AG09319 (cell line): Measurements from ENCODE around the gene FBXL16.
"Not testable (repeated sequence)": the region's sequence is repeated elsewhere in the genome, so short reads cannot be mapped to it uniquely, and the experiment has no call there.

Experiments
- DNase-seq: peaks from one replicate; pipeline ENCODE4 v3.0.0-alpha.2; 2010; ENCODE audit warnings: low read depth; ENCODE audit errors: extremely low read depth
- TF ChIP-seq, protein P1 (sequence below): IDR thresholded peaks from 2 replicates; pipeline ENCODE4 v1.5.1; 2011; ENCODE audit warnings: low read depth, mild to moderate bottlenecking, inconsistent platforms, low read length, moderate library complexity

Gene FBXL16, protein sequence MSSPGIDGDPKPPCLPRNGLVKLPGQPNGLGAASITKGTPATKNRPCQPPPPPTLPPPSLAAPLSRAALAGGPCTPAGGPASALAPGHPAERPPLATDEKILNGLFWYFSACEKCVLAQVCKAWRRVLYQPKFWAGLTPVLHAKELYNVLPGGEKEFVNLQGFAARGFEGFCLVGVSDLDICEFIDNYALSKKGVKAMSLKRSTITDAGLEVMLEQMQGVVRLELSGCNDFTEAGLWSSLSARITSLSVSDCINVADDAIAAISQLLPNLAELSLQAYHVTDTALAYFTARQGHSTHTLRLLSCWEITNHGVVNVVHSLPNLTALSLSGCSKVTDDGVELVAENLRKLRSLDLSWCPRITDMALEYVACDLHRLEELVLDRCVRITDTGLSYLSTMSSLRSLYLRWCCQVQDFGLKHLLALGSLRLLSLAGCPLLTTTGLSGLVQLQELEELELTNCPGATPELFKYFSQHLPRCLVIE

DNA sequence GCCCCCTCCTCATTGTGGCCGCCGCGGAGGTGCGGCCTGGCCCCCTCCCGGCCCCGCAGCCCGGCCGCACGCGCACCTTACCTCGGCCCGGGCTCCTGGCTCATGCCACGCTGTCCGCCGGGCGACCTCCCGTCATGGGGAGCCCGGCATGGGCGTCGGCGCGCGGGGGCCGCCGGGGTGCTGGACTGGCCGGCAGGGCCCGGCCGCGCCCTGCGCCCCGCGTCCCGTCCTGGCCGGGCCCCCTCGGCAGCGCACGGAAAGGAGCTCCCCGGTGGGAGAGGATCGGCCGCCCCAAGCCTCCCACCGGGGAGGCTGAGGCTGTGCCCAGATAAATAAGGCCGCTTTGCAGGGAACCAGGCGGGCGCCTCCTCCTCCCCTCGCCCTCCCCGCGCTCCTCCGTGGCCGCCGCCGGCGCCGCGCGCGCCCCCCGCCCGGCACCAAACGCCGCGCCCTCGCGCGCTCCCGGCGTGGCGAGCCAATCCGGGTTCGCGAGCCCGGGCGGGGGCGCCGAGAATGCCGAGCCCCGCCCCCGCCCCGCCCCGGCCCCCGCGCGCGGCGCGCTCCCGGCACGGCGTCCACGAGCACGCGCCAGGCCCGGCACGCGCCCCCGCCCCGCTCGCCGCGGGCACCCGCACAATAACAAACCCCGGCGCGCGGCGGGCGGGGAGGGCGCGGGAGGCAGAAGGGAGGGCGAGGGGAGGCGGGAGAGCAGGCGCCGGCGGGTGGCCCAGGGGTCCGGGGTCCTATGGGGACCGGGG lies at the start of gene FBXL16:
TSS of gene FBXL16 (minus strand) at position 371 of the 758 bp plus-strand sequence. CDS start 8,396 bp downstream, outside the sequence.
- DNase-seq: no peak
- TF ChIP-seq, protein P1, sequence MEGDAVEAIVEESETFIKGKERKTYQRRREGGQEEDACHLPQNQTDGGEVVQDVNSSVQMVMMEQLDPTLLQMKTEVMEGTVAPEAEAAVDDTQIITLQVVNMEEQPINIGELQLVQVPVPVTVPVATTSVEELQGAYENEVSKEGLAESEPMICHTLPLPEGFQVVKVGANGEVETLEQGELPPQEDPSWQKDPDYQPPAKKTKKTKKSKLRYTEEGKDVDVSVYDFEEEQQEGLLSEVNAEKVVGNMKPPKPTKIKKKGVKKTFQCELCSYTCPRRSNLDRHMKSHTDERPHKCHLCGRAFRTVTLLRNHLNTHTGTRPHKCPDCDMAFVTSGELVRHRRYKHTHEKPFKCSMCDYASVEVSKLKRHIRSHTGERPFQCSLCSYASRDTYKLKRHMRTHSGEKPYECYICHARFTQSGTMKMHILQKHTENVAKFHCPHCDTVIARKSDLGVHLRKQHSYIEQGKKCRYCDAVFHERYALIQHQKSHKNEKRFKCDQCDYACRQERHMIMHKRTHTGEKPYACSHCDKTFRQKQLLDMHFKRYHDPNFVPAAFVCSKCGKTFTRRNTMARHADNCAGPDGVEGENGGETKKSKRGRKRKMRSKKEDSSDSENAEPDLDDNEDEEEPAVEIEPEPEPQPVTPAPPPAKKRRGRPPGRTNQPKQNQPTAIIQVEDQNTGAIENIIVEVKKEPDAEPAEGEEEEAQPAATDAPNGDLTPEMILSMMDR: no peak

DNA sequence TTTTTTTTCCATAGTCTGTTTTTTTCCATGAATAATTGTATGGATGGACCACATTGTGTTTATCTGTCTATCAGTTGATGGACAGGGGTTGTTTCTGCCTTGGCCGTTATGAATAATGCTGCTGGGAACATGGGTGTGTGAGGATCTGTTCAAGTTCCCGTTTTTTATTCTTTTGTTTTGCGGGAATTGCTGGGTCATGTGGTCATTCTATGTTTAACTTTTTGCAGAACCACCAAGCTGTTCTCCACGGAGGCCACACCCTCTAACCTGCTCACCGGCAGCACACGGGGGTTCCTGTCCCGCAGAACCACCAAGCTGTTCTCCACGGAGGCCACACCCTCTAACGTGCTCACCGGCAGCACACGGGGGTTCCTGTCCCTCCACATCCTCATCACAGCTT lies 49.1 kb upstream of the FBXL16 start:
- TF ChIP-seq, protein P1: no peak
- no peak for DNase-seq

DNA sequence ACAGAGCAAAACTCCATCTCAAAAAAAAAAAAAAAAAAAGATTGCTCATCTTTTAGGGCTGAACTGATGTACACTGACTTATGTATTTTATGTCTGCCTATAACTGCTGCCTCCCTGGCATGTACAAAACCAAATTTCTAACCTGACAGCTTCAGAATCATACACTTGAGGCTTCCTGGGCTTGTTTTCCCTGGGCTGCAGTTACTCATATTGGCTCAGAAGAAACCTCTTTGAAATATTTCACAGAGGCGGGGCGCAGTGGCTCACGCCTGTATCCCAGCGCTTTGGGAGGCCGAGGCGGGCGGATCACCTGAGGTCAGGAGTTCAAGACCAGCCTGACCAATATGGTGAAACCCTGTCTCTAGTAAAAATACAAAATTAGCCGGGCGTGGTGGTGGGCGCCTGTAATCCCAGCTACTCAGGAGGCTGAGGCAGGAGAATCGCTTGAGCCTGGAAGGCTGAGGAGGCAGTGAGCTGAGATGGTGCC lies 48.6 kb upstream of the FBXL16 start:
- not testable (repeated sequence) for DNase-seq

DNA sequence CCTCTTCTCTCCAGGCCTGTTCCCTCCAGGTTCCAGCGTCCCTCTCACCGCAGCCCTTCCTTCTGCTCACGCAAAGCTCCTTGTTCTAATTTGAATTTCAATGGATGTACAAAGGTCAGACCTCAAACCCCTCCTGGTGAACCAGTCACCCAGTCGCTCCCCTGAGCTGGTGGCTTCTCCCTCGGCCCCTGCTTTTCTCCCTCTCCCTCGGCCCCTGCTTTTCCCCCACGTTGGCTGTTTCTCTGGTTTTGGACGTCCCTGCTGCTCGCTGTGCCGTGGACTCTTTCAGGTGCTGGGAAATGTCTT lies 46.4 kb upstream of the FBXL16 start:
- TF ChIP-seq, protein P1: no peak
- DNase-seq: no peak

DNA sequence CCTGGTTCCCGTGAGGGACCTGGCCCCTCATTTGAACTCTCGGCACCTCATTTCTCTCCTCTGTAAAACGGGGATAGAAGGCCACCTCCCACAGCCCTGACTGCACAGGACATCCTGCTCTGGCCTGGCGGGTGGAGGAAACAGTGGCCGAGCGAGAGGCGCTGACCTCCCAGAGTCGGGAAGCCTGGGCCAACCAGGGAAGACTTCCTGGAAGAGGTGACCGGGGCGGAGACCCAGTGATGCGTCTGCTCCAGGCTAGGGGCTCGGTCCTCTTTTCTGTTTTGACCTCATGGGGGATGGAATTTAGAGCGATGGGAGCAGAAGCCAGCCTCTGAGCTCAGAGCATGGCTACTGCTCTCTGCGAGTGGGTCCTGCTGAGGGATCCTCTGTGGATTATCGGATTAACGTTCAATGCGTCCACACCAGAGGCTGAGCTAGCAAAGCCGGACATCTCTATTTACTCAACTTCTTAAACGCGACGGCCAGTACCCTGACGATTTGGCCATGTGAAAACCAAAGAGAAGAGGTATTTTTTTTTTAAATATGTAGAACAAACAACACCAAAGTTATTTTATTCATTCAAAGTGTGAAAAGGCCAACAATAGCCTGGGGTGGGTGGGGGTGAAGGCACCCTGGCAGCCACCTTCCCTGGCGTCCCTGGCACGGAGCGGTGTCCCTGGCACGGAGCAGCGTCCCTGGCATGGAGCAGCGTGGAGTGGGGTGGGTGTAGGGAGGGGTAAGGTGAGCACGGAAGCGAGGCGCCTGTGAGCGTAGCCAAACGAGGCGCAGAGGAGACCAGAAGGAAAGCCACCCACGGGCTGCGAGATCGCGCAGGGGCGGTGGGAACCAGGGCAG lies 45.8 kb upstream of the FBXL16 start:
- DNase-seq: no peak
- TF ChIP-seq, protein P1: no peak

DNA sequence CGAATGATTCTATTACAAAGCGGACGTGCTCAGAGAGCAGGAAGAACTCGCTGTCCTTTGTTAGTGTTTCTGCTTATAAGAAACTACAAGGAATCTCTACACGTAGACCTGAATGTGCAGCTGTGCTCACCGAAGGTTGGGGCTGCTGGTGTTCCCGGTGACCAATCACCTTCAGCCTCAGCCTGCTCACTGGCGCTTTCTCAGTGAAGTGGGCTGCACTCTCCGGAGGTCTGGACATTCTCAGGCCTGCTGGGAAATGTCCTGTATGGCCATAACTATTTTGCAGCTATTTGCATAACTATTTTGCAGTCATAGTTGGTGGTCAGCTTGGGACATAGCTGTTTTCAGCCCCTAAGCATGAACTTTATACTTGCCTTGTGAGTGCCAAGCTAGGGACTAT lies 44.9 kb upstream of the FBXL16 start:
- DNase-seq: no peak
- TF ChIP-seq, protein P1: no peak

DNA sequence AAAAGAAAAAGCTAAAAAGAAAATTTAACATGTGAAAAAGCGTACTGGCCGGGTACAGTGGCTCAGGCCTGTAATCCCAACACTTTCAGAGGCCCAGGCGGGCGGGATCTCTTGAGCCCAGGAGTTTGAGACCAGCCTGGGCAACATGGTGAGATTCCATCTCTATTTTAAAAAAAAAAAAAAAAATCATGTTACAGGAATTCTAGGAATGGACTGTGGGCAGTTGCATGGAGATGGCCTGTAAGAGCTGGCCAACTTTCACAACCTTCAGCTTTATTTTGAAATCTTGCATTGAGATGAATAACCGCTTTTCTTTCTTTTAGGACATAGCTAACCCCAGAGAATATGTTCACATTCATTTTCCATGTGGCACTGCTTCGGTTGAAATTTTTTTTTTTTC lies 43.4 kb upstream of the FBXL16 start:
- TF ChIP-seq, protein P1: no peak
- DNase-seq: peak; percentile 60
